K562 (cell line): ENCODE data around the gene ETV2. TPM values are rescaled to one million over a fixed set of nuclear protein-coding genes. Genes with fewer than 3 reads are reported as not detected.

Source experiments
- ATAC-seq: fragments of 200-7000 bp; cut with Tn5 transposase; 3 replicates; pipeline ENCODE4 v1.9.1; 2020; ENCODE audit warnings: moderate library complexity
- BruUV-seq: library from RNA; stranded (reverse); fragments of 400-500 nt; replicated peaks from 2 replicates; lab custom pipeline; 2021; lab: Mats Ljungman, UMichigan
- CTCF ChIA-PET: fragments of 300-600 bp; formaldehyde crosslinking; extraction: SDS; loops from one replicate; lab custom pipeline; 2021; ENCODE audit warnings: low intra/inter-chr PET ratio; lab: Yijun Ruan, JAX
- POLR2A ChIA-PET: fragments of 300-600, 350-650 bp; sonication (Branson Sonifier 250); formaldehyde crosslinking; extraction: SDS; loops from one replicate; lab custom pipeline; 2021; ENCODE audit warnings: antibody characterized with exemption, inconsistent platforms; lab: Yijun Ruan, JAX
- DNase-seq, 4 experiments: peaks; one replicate each; pipeline versions ENCODE4 v3.0.0 to v3.0.0-alpha.2; 2011 to 2018; ENCODE audit warnings: low spot score in 3 of 4, mixed read lengths in 3 of 4; ENCODE audit errors: extremely low read depth in 1 of 4
- FAIRE-seq: peaks from 2 replicates; lab custom pipeline; 2011; peaks lifted over from hg19 to GRCh38; lab: Jason Lieb, UNC
- H2AFZ ChIP-seq: 2 replicates; pipeline ENCODE4 v1.6.0; 2011; ENCODE audit warnings: low read depth, low read length, control low read depth, inconsistent platforms
- H3K27ac ChIP-seq: fragments of 200-600 bp; 3 replicates; pipeline ENCODE4 v1.8.0; 2011; ENCODE audit warnings: low read depth, mild to moderate bottlenecking, control low read depth, inconsistent platforms, low read length, moderate library complexity, mixed read lengths; ENCODE audit errors: extremely low read depth
- H3K27me3 ChIP-seq, 2 experiments: fragments of 300-600 bp in 1 of 2; 2 replicates in 1 of 2; 3 replicates in 1 of 2; pipeline versions ENCODE4 v1.6.0 to v1.8.0; 2011; ENCODE audit warnings: inconsistent platforms in 2 of 2, low read length in 2 of 2, mild to moderate bottlenecking in 1 of 2, mixed read lengths in 1 of 2, moderate library complexity in 1 of 2; ENCODE audit not compliant: control insufficient read depth in 2 of 2, insufficient read depth in 2 of 2
- H3K36me3 ChIP-seq: fragments of 300-600 bp; 3 replicates; pipeline ENCODE4 v1.8.0; 2011; ENCODE audit warnings: mild to moderate bottlenecking, low read length, inconsistent platforms; ENCODE audit not compliant: control insufficient read depth, insufficient read depth
- H3K4me1 ChIP-seq, 2 experiments: fragments of 200-600 bp in 1 of 2; replicated peaks in 1 of 2; 2 replicates in 1 of 2; 3 replicates in 1 of 2; pipeline versions ENCODE4 v1.5.1 to v1.8.0; 2011; ENCODE audit warnings: inconsistent platforms in 2 of 2, low read length in 2 of 2, mild to moderate bottlenecking in 1 of 2, mixed read lengths in 1 of 2, moderate library complexity in 1 of 2; ENCODE audit not compliant: control insufficient read depth in 2 of 2, insufficient read depth in 2 of 2
- H3K4me2 ChIP-seq: 2 replicates; pipeline ENCODE4 v1.6.1; 2011; ENCODE audit warnings: low read length, control low read depth, inconsistent platforms, mixed read lengths; ENCODE audit not compliant: insufficient read depth
- H3K4me3 ChIP-seq: fragments of 200-600 bp; sonication (generic), shearing (Covaris generic); 2 replicates; pipeline ENCODE4 v1.5.1; 2016; ENCODE audit warnings: control low read depth, inconsistent platforms
- H3K79me2 ChIP-seq: fragments of 200-600 bp; 3 replicates; pipeline ENCODE4 v1.8.0; 2011; ENCODE audit warnings: low read length, inconsistent platforms; ENCODE audit not compliant: control insufficient read depth, insufficient read depth
- H3K9ac ChIP-seq, 2 experiments: 2 replicates each; pipeline versions ENCODE4 v1.6.0 to v1.6.1; 2011; ENCODE audit warnings: low read depth in 2 of 2, low read length in 2 of 2, control low read depth in 1 of 2, inconsistent platforms in 1 of 2, mild to moderate bottlenecking in 1 of 2, mixed read lengths in 1 of 2; ENCODE audit not compliant: insufficient read depth in 1 of 2
- H3K9me1 ChIP-seq: one replicate; pipeline ENCODE4 v1.6.0; 2011; ENCODE audit warnings: inconsistent platforms, mild to moderate bottlenecking, low read length, moderate library complexity; ENCODE audit not compliant: control insufficient read depth, insufficient read depth
- H3K9me3 ChIP-seq: replicated peaks from 2 replicates; pipeline ENCODE4 v1.5.1; 2011; ENCODE audit warnings: low read depth, low read length, inconsistent platforms; ENCODE audit not compliant: control insufficient read depth, insufficient read depth
- H4K20me1 ChIP-seq: replicated peaks from 2 replicates; pipeline ENCODE4 v1.6.1; 2011; ENCODE audit warnings: low read length, inconsistent platforms, mixed read lengths; ENCODE audit not compliant: control insufficient read depth, insufficient read depth
- CTCF ChIP-seq, 3 experiments: IDR thresholded peaks in 2 of 3; conservative IDR thresholded peaks in 1 of 3; 2 replicates each; pipeline ENCODE4 v1.5.1; 2011 to 2012; ENCODE audit warnings: low read length in 3 of 3, mild to moderate bottlenecking in 3 of 3, control low read depth in 2 of 3, improper control_type of control experiment in 1 of 3, inconsistent platforms in 1 of 3, low read depth in 1 of 3, mixed read lengths in 1 of 3, moderate library complexity in 1 of 3; ENCODE audit not compliant: insufficient read depth in 2 of 3
- GATA2 ChIP-seq: sonication (generic); formaldehyde crosslinking; IDR thresholded peaks from 2 replicates; pipeline ENCODE4 v1.4.0; 2020; ENCODE audit warnings: mild to moderate bottlenecking, missing genetic modification reagents
- POLR2AphosphoS5 ChIP-seq: IDR thresholded peaks from 2 replicates; pipeline ENCODE4 v1.6.1; 2011; ENCODE audit warnings: mild to moderate bottlenecking, low read depth, low read length, moderate library complexity; ENCODE audit not compliant: control insufficient read depth, insufficient read depth
- RBM14 ChIP-seq: fragments of 200-400 bp; formaldehyde crosslinking; IDR thresholded peaks from 2 replicates; pipeline ENCODE4 v1.6.1; 2018; ENCODE audit warnings: low read depth, mild to moderate bottlenecking, low read length, moderate library complexity, borderline replicate concordance; ENCODE audit not compliant: insufficient read depth
- SMC3 ChIP-seq: conservative IDR thresholded peaks from 2 replicates; pipeline ENCODE4 v1.6.1; 2011; ENCODE audit warnings: low read depth, low read length, improper control_type of control experiment; ENCODE audit not compliant: insufficient read depth
- ZBTB33 ChIP-seq: sonication (generic); formaldehyde crosslinking; IDR thresholded peaks from 2 replicates; pipeline ENCODE4 v1.8.1; 2023; ENCODE audit warnings: mild to moderate bottlenecking, missing genetic modification reagents
- ZNF583 ChIP-seq: fragments of 250-450 bp; sonication (Bioruptor Pico); IDR thresholded peaks from 2 replicates; pipeline ENCODE4 v1.4.0; 2020
- ZSCAN29 ChIP-seq: fragments of 450-650 bp; IDR thresholded peaks from 2 replicates; pipeline ENCODE4 v1.6.1; 2017
- WGBS: fragments of 100-300 bp; shearing (Covaris generic); methylation state at CpG from one replicate; pipeline ENCODE4 v1.1.6; 2016; ENCODE audit warnings: low coverage, mixed read lengths; ENCODE audit not compliant: insufficient coverage; ENCODE audit errors: missing lambda C conversion rate; 5-methylcytosine and 5-hydroxymethylcytosine counted together
- in situ Hi-C: fragments of 300-500 bp; cut with MboI; formaldehyde crosslinking; loops from 4 replicates; pipeline ENCODE4 v1.15.0; 2018; ENCODE audit warnings: inconsistent platforms, mixed read lengths
- intact Hi-C: fragments of 100-400 bp; cut with micrococcal nuclease; formaldehyde crosslinking; loops from 2 replicates; pipeline ENCODE4 v1.14.2; 2022
- polyA plus RNA-seq, 8 experiments: library from polyadenylated mRNA; depleted of rRNA in 4 of 8; stranded (reverse) in 5 of 8; unstranded in 3 of 8; fragments of >200 nt; fragmentation: Nextera tagmentation in 2 of 8; fragmentation: Illumina TruSeq in 1 of 8; extraction: Ambion mirVana in 2 of 8; extraction: Trizol in 1 of 8; gene quantifications; 2 replicates each; pipeline versions ENCODE4 v1.2.1 to v1.2.3, GENCODE V29; 2011 to 2014; ENCODE audit warnings: inconsistent platforms in 1 of 8, missing spikeins in 1 of 8
- total RNA-seq, 7 experiments: library from RNA; depleted of rRNA in 6 of 7; stranded (reverse); fragments of >200 nt in 6 of 7; fragmentation: Illumina TruSeq in 2 of 7; extraction: Trizol in 2 of 7; gene quantifications; 2 replicates each; pipeline versions ENCODE4 v1.2.1 to v1.2.3, GENCODE V29; 2011 to 2021; ENCODE audit warnings: low replicate concordance in 1 of 7
- TF ChIP-seq, protein P1 (sequence below), 3 experiments: fragments of 200-800 bp in 1 of 3; fragments of 250-450 bp in 1 of 3; fragments of 450-650 bp in 1 of 3; sonication (Bioruptor Pico) in 1 of 3; sonication (Bioruptor generic) in 1 of 3; formaldehyde crosslinking in 1 of 3; IDR thresholded peaks; 2 replicates each; pipeline versions ENCODE4 v1.6.1 to v1.8.0; 2016 to 2022; ENCODE audit warnings: mild to moderate bottlenecking in 2 of 3, missing genetic modification characterization in 2 of 3, missing compliant biosample characterization in 1 of 3, moderate library complexity in 1 of 3
- TF ChIP-seq, protein P2 (sequence below): fragments of 250-450 bp; sonication (Bioruptor Pico); IDR thresholded peaks from 2 replicates; pipeline ENCODE4 v1.5.0; 2021

ETV2 gene
- total and polyA plus RNA-seq, 9 of the 15 experiments (the other 6 are each of a cell fraction or from before 2014, with no cell fraction given), result 0.11 to 3.7 (median 0.55) TPM

GRCh38 chr19:35641515-35642151, at the start of gene ETV2 (continued):
- TF ChIP-seq RBM14, result no peak

- intact Hi-C loops, result loop anchor here (5.0 kb wide), 1 partner anchor 35 kb away; no protein-coding TSS in a partner anchor
- in situ Hi-C loops, result no loop called here
- DNase-seq, result peak; percentile 43 to 57 (median 45)
- Histone ChIP-seq H4K20me1 (no peaks in the 10 kb centered on the region), H3K9ac (no peak overlapping the region), H3K27ac (no peak overlapping the region), H3K4me2 (no peak overlapping the region), H3K36me3 (no peaks in the 10 kb centered on the region), H2AFZ (no peak overlapping the region), H3K4me3 (no peak overlapping the region), H3K4me1 (no peaks in the 10 kb centered on the region), H3K9me1 (no peaks in the 10 kb centered on the region), H3K79me2 (no peaks in the 10 kb centered on the region), H3K9me3 (no peaks in the 10 kb centered on the region), H3K27me3 (no peaks in the 10 kb centered on the region; a peak in 2 of 5 replicates)
- 0 out of 3 replicates have a peak, but pooled peaks have one; percentile 29 for ATAC-seq
- POLR2A ChIA-PET, result interaction anchor here (1.0 kb wide), 1 partner anchor 20 kb away, joined by 3 read pairs; no protein-coding TSS in a partner anchor
- FAIRE-seq, result peak; percentile 84
- 15% methylated on average over 8 of the region's 8 CpGs for WGBS
- CTCF ChIA-PET, result interaction anchor here (1.1 to 1.2 kb wide), 2 partner anchors 239 to 323 kb away, joined by 4 to 5 read pairs; partner anchors contain the start of gene USF2
- BruUV-seq, result no TSS peak
- TF ChIP-seq ZSCAN29 (no peak), ZNF583 (CRISPR knock-in tag) (no peak), POLR2AphosphoS5 (no peak), GATA2 (CRISPR knock-in tag) (no peak), CTCF (IDR thresholded peaks at IDR 0.05 in 2 of 3, conservative IDR thresholded peaks at IDR 0.05 in 1 of 3; ENCODE audit: insufficient read depth in 2 of 3, low read depth in 1 of 3, low read length in 3 of 3) (peak; percentile 60 to 76 (median 65)), ZBTB33 (no peak), SMC3 (peak; percentile 48; the same call in 1 of the 2 replicates)
- TF ChIP-seq, protein P1, sequence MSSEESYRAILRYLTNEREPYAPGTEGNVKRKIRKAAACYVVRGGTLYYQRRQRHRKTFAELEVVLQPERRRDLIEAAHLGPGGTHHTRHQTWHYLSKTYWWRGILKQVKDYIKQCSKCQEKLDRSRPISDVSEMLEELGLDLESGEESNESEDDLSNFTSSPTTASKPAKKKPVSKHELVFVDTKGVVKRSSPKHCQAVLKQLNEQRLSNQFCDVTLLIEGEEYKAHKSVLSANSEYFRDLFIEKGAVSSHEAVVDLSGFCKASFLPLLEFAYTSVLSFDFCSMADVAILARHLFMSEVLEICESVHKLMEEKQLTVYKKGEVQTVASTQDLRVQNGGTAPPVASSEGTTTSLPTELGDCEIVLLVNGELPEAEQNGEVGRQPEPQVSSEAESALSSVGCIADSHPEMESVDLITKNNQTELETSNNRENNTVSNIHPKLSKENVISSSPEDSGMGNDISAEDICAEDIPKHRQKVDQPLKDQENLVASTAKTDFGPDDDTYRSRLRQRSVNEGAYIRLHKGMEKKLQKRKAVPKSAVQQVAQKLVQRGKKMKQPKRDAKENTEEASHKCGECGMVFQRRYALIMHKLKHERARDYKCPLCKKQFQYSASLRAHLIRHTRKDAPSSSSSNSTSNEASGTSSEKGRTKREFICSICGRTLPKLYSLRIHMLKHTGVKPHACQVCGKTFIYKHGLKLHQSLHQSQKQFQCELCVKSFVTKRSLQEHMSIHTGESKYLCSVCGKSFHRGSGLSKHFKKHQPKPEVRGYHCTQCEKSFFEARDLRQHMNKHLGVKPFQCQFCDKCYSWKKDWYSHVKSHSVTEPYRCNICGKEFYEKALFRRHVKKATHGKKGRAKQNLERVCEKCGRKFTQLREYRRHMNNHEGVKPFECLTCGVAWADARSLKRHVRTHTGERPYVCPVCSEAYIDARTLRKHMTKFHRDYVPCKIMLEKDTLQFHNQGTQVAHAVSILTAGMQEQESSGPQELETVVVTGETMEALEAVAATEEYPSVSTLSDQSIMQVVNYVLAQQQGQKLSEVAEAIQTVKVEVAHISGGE (CRISPR knock-in tag; IDR thresholded peaks at IDR 0.05), result no peak
- TF ChIP-seq, protein P2, sequence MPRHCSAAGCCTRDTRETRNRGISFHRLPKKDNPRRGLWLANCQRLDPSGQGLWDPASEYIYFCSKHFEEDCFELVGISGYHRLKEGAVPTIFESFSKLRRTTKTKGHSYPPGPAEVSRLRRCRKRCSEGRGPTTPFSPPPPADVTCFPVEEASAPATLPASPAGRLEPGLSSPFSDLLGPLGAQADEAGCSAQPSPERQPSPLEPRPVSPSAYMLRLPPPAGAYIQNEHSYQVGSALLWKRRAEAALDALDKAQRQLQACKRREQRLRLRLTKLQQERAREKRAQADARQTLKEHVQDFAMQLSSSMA (CRISPR knock-in tag), result no peak
Measured at GRCh38 chr19:35592226-35592625, 49.3 kb upstream of the ETV2 start.
